H1 (cell line): ENCODE measurements around the gene ZBTB38. TPM values are rescaled to one million over a fixed set of nuclear protein-coding genes. Genes with fewer than 3 reads are reported as not detected.

Experiments
- CTCF ChIA-PET: fragments of 300-600 bp; sonication (Branson Sonifier 250); formaldehyde crosslinking; loops from one replicate; lab custom pipeline; 2021; ENCODE audit not compliant: partially characterized antibody; lab: Charles Lee
- POLR2A ChIA-PET: fragments of 300-600 bp; sonication (Branson Sonifier 250); formaldehyde crosslinking; loops from one replicate; lab custom pipeline; 2021; ENCODE audit warnings: inconsistent platforms; ENCODE audit not compliant: partially characterized antibody; lab: Charles Lee
- DNase-seq, 2 experiments: peaks; one replicate each; pipeline versions ENCODE4 v3.0.0 to v3.0.0-alpha.2; 2010 to 2022; ENCODE audit warnings: low spot score in 2 of 2, low read depth in 1 of 2, mixed read lengths in 1 of 2
- FAIRE-seq: peaks from 2 replicates; lab custom pipeline; 2011; peaks lifted over from hg19 to GRCh38; lab: Jason Lieb, UNC
- H2AFZ ChIP-seq: 2 replicates; pipeline ENCODE4 v1.8.1; 2012; ENCODE audit warnings: low read length, inconsistent platforms
- H2AK5ac ChIP-seq: 2 replicates; pipeline ENCODE4 v1.6.1; 2013; ENCODE audit warnings: low read depth, low read length
- H2BK120ac ChIP-seq: replicated peaks from 2 replicates; pipeline ENCODE3; 2013; ENCODE audit warnings: low read depth, low read length, inconsistent platforms
- H2BK12ac ChIP-seq: 2 replicates; pipeline ENCODE4 v1.6.1; 2013; ENCODE audit warnings: low read depth, low read length
- H2BK15ac ChIP-seq: 2 replicates; pipeline ENCODE4 v1.6.1; 2013; ENCODE audit warnings: low read length
- H2BK20ac ChIP-seq: 2 replicates; pipeline ENCODE4 v1.6.1; 2013; ENCODE audit warnings: low read length
- H2BK5ac ChIP-seq: 2 replicates; pipeline ENCODE4 v1.6.1; 2013; ENCODE audit warnings: low read depth, low read length
- H3K14ac ChIP-seq: 2 replicates; pipeline ENCODE4 v1.6.1; 2013; ENCODE audit warnings: inconsistent platforms; ENCODE audit not compliant: insufficient read length
- H3K18ac ChIP-seq: 2 replicates; pipeline ENCODE4 v1.6.1; 2013; ENCODE audit warnings: low read length; ENCODE audit errors: extremely low read depth
- H3K23ac ChIP-seq: 2 replicates; pipeline ENCODE4 v1.6.1; 2013; ENCODE audit warnings: inconsistent platforms; ENCODE audit not compliant: insufficient read length
- H3K23me2 ChIP-seq: 2 replicates; pipeline ENCODE4 v1.6.1; 2013; ENCODE audit warnings: low read depth, low read length
- H3K27ac ChIP-seq: 2 replicates; pipeline ENCODE4 v1.6.1; 2011; ENCODE audit warnings: low read depth, low read length, inconsistent platforms
- H3K27me3 ChIP-seq, 4 experiments: replicated peaks in 1 of 4; 1 replicate in 1 of 4; 2 replicates in 3 of 4; pipeline versions ENCODE4 v1.6.1 to v1.8.1; 2011 to 2013; ENCODE audit warnings: low read length in 3 of 4, mild to moderate bottlenecking in 3 of 4, inconsistent platforms in 2 of 4, mixed read lengths in 2 of 4, moderate library complexity in 1 of 4; ENCODE audit not compliant: control insufficient read depth in 3 of 4, insufficient read depth in 3 of 4; ENCODE audit errors: extremely low read depth in 1 of 4
- H3K36me3 ChIP-seq, 4 experiments: 2 replicates each; pipeline versions ENCODE4 v1.6.1 to v1.8.1; 2011 to 2013; ENCODE audit warnings: mild to moderate bottlenecking in 4 of 4, low read length in 3 of 4, moderate library complexity in 2 of 4, control low read depth in 1 of 4, inconsistent platforms in 1 of 4; ENCODE audit not compliant: insufficient read depth in 4 of 4, control insufficient read depth in 2 of 4
- H3K4ac ChIP-seq: replicated peaks from 2 replicates; pipeline ENCODE3; 2013; ENCODE audit warnings: low read length, low read depth, mixed read lengths, inconsistent platforms; ENCODE audit not compliant: insufficient read length
- H3K4me1 ChIP-seq, 4 experiments: replicated peaks in 1 of 4; 1 replicate in 1 of 4; 2 replicates in 3 of 4; pipeline versions ENCODE4 v1.6.1 to v1.8.1; 2011 to 2013; ENCODE audit warnings: low read length in 3 of 4, inconsistent platforms in 2 of 4, mixed read lengths in 1 of 4; ENCODE audit not compliant: insufficient read depth in 4 of 4, control insufficient read depth in 3 of 4
- H3K4me2 ChIP-seq, 2 experiments: 2 replicates each; pipeline versions ENCODE4 v1.6.1 to v1.8.1; 2011 to 2013; ENCODE audit warnings: low read depth in 2 of 2, low read length in 2 of 2, control low read depth in 1 of 2, inconsistent platforms in 1 of 2, mild to moderate bottlenecking in 1 of 2; ENCODE audit not compliant: insufficient read depth in 1 of 2
- H3K4me3 ChIP-seq, 4 experiments: fragments of 200-600, 300-600 bp in 1 of 4; sonication (generic), shearing (Covaris generic), sonication (Bioruptor Twin) in 1 of 4; 2 replicates each; pipeline versions ENCODE4 v1.5.1 to v1.8.1; 2011 to 2016; ENCODE audit warnings: low read length in 4 of 4, low read depth in 3 of 4, control low read depth in 2 of 4, inconsistent platforms in 2 of 4, mild to moderate bottlenecking in 2 of 4, mixed read lengths in 1 of 4, moderate library complexity in 1 of 4; ENCODE audit not compliant: insufficient read depth in 2 of 4; ENCODE audit errors: extremely low read depth in 1 of 4
- H3K56ac ChIP-seq: replicated peaks from 2 replicates; pipeline ENCODE3; 2013; ENCODE audit warnings: low read depth, mild to moderate bottlenecking, mixed read lengths, low read length, inconsistent platforms; ENCODE audit not compliant: insufficient read length
- H3K79me1 ChIP-seq: 2 replicates; pipeline ENCODE4 v1.6.1; 2013; ENCODE audit warnings: low read depth, low read length, control low read depth
- H3K79me2 ChIP-seq, 2 experiments: 2 replicates each; pipeline versions ENCODE4 v1.6.1 to v1.8.1; 2012 to 2013; ENCODE audit warnings: low read length in 2 of 2, mild to moderate bottlenecking in 2 of 2, inconsistent platforms in 1 of 2; ENCODE audit not compliant: insufficient read depth in 2 of 2, control insufficient read depth in 1 of 2
- H3K9ac ChIP-seq, 4 experiments: replicated peaks in 1 of 4; 1 replicate in 1 of 4; 2 replicates in 3 of 4; pipeline versions ENCODE4 v1.6.1 to v1.8.1; 2011 to 2013; ENCODE audit warnings: low read depth in 3 of 4, low read length in 3 of 4, control low read depth in 2 of 4, mild to moderate bottlenecking in 2 of 4, moderate library complexity in 2 of 4, inconsistent platforms in 1 of 4; ENCODE audit errors: extremely low read depth in 1 of 4
- H3K9me3 ChIP-seq, 2 experiments: 2 replicates each; pipeline versions ENCODE4 v1.6.1 to v1.8.1; 2012 to 2013; ENCODE audit warnings: mild to moderate bottlenecking in 2 of 2, moderate library complexity in 2 of 2, control low read depth in 1 of 2, inconsistent platforms in 1 of 2, low read depth in 1 of 2, low read length in 1 of 2, mixed read lengths in 1 of 2; ENCODE audit not compliant: insufficient read depth in 2 of 2
- H4K20me1 ChIP-seq, 2 experiments: replicated peaks in 1 of 2; 2 replicates each; pipeline versions ENCODE3 to v1.8.1; 2011 to 2013; ENCODE audit warnings: inconsistent platforms in 2 of 2, low read length in 2 of 2, mild to moderate bottlenecking in 1 of 2; ENCODE audit not compliant: insufficient read depth in 2 of 2, control insufficient read depth in 1 of 2
- H4K5ac ChIP-seq: 2 replicates; pipeline ENCODE4 v1.6.1; 2013; ENCODE audit warnings: low read length, low read depth, mixed read lengths, inconsistent platforms; ENCODE audit not compliant: insufficient read length
- H4K8ac ChIP-seq: 2 replicates; pipeline ENCODE4 v1.8.0; 2013; ENCODE audit warnings: mild to moderate bottlenecking, moderate library complexity, low read length, inconsistent platforms; ENCODE audit not compliant: insufficient read depth; ENCODE audit errors: extremely low read depth
- H4K91ac ChIP-seq: replicated peaks from 2 replicates; pipeline ENCODE3; 2013; ENCODE audit warnings: low read length, mixed read lengths, inconsistent platforms; ENCODE audit not compliant: insufficient read length
- WGBS, 2 experiments: shearing (Covaris generic) in 1 of 2; methylation state at CpG; one replicate each; pipeline versions ENCODE4 v1.1.6 to v1.1.7; 2013 to 2015; ENCODE audit warnings: low lambda C conversion rate in 2 of 2, mixed read lengths in 2 of 2, inconsistent platforms in 1 of 2, low coverage in 1 of 2, missing lambda C conversion rate in 1 of 2; ENCODE audit not compliant: insufficient replicate concordance in 2 of 2, insufficient coverage in 1 of 2, insufficient read length in 1 of 2; ENCODE audit errors: extremely low coverage in 1 of 2, missing lambda C conversion rate in 1 of 2; 5-methylcytosine and 5-hydroxymethylcytosine counted together
- polyA plus RNA-seq, 7 experiments: library from polyadenylated mRNA; depleted of rRNA in 3 of 7; stranded (reverse) in 5 of 7; unstranded in 2 of 7; fragments of >200 nt in 5 of 7; fragments of 200-250 nt in 2 of 7; gene quantifications; 1 replicate in 5 of 7; 2 replicates in 1 of 7; 4 replicates in 1 of 7; pipeline versions ENCODE4 v1.2.1 to v1.2.3, GENCODE V29; 2011 to 2013; ENCODE audit warnings: missing spikeins in 2 of 7, mixed read lengths in 2 of 7
- total RNA-seq: library from RNA; stranded (reverse); fragmentation: NEBNext Ultra II Directional; extraction: Animal tissue kit (Norgen Biotek cat#: 25700); gene quantifications from 2 replicates; pipeline ENCODE4 v1.2.1, GENCODE V29; 2021

Gene ZBTB38
- total and polyA plus RNA-seq, 2 of the 8 experiments (the other 6 are each of a cell fraction or from before 2014, with no cell fraction given): 4.4 to 10.5 TPM

DNA sequence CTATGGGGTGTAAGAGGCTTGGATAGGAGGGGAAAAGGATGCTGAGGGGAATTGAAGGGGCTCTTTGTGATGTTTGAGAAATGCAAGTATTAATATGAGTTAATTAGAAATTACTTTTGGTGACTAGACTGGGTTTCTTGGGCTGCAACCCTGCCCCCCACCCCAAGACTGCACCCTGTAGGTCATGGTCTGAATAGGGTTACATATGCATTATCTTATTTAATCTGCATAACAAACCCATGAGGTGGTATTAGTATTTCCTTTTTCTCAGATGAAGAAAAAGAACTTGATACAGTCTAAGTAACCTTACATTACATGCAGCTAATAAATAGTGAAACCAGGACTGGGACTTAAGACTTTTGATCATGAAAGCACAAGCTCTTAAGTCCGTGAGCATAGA lies 5.6 kb upstream of the ZBTB38 start:
- no peaks in the 10 kb centered on the region for H3K79me2 ChIP-seq
- FAIRE-seq: no peak
- no peak overlapping the region for H3K4ac ChIP-seq
- H3K79me1 ChIP-seq: no peaks in the 10 kb centered on the region
- no peak overlapping the region for H2BK120ac ChIP-seq
- H2AK5ac ChIP-seq: no peak overlapping the region
- H3K9ac ChIP-seq: no peak overlapping the region
- 86% methylated on average over 1 of the region's 1 CpG; no CpG with 5 or more reads in 1 of the 2 experiments for WGBS, 2 experiments
- ChIA-PET CTCF (interaction anchor here (0.9 to 5.4 kb wide), 14 partner anchors 9 to 93 kb away, joined by 3 to 131 read pairs (median 16); no protein-coding TSS in a partner anchor), POLR2A (no interaction called here)
- H2BK12ac ChIP-seq: no peak overlapping the region
- H3K9me3 ChIP-seq: no peaks in the 10 kb centered on the region
- peaks cover 0 to under 1% (median under 1%) of the 10 kb centered on the region in 4 experiments; a peak in 3 of 7 replicates for H3K4me1 ChIP-seq
- H3K27ac ChIP-seq: no peak overlapping the region
- no peak overlapping the region for H3K14ac ChIP-seq
- no peaks in the 10 kb centered on the region for H3K27me3 ChIP-seq
- no peak overlapping the region for H2AFZ ChIP-seq
- H3K18ac ChIP-seq: no peak overlapping the region
- H3K4me3 ChIP-seq: no peak overlapping the region
- no peak overlapping the region for H4K5ac ChIP-seq
- no peak overlapping the region for H4K8ac ChIP-seq
- DNase-seq: no peak
- H4K20me1 ChIP-seq: no peaks in the 10 kb centered on the region
- H3K4me2 ChIP-seq: no peak overlapping the region
- H3K23ac ChIP-seq: no peak overlapping the region
- H2BK15ac ChIP-seq: no peak overlapping the region
- H2BK20ac ChIP-seq: no peak overlapping the region
- H3K23me2 ChIP-seq: no peaks in the 10 kb centered on the region
- H4K91ac ChIP-seq: no peak overlapping the region
- no peaks in the 10 kb centered on the region for H3K36me3 ChIP-seq
- H3K56ac ChIP-seq: no peak overlapping the region
- H2BK5ac ChIP-seq: no peak overlapping the region
